HPDE6-E6E7 (cell line): ENCODE results near the gene MRI1.
"Not testable (repeated sequence)": the region's sequence is repeated elsewhere in the genome, so short reads cannot be mapped to it uniquely, and the experiment has no call there.

Experiments
- DNase-seq: peaks from one replicate; pipeline ENCODE4 v3.0.0; 2011; ENCODE audit warnings: missing footprints; ENCODE audit errors: extremely low spot score

The MRI1 gene

GRCh38 chr19:13764101-13764807, at the start of gene MRI1:
Gene MRI1, plus strand, starts transcription at chr19:13764522. Its CDS starts 67 bp downstream, at chr19:13764589.
- peak; percentile 34 for DNase-seq

- no peak for DNase-seq
Observed at GRCh38 chr19:13717194-13717643, 47.1 kb upstream of the MRI1 start.

GRCh38 chr19:13718733-13719132, 45.6 kb upstream of the MRI1 start:
- peak; percentile 25 for DNase-seq

- no peak for DNase-seq
Observed at GRCh38 chr19:13722146-13722545, 42.2 kb upstream of the MRI1 start.

GRCh38 chr19:13723206-13723605, 41.1 kb upstream of the MRI1 start:
- DNase-seq: no peak

GRCh38 chr19:13726323-13726722, 38.0 kb upstream of the MRI1 start:
- DNase-seq: no peak

GRCh38 chr19:13727798-13728197, 36.5 kb upstream of the MRI1 start:
- no peak for DNase-seq

- no peak for DNase-seq
Observed at GRCh38 chr19:13729859-13730258, 34.5 kb upstream of the MRI1 start.

GRCh38 chr19:13731147-13731964, 33.0 kb upstream of the MRI1 start:
- peak; percentile 95 for DNase-seq

- no peak for DNase-seq
Observed at GRCh38 chr19:13732337-13732736, 32.0 kb upstream of the MRI1 start.

GRCh38 chr19:13734751-13735150, 29.6 kb upstream of the MRI1 start:
- DNase-seq: no peak

- DNase-seq: no peak
Observed at GRCh38 chr19:13738073-13738472, 26.2 kb upstream of the MRI1 start.

GRCh38 chr19:13741893-13742292, 22.4 kb upstream of the MRI1 start:
- DNase-seq: no peak

GRCh38 chr19:13742756-13743155, 21.6 kb upstream of the MRI1 start:
- DNase-seq: peak; percentile 43

- no peak for DNase-seq
Observed at GRCh38 chr19:13744174-13744573, 20.1 kb upstream of the MRI1 start.

- no peak for DNase-seq
Observed at GRCh38 chr19:13747098-13747453, 17.2 kb upstream of the MRI1 start.

GRCh38 chr19:13748169-13748828, 16.0 kb upstream of the MRI1 start:
- DNase-seq: no peak

GRCh38 chr19:13751436-13751835, 12.9 kb upstream of the MRI1 start:
- no peak for DNase-seq

GRCh38 chr19:13753622-13754021, 10.7 kb upstream of the MRI1 start:
- not testable (repeated sequence) for DNase-seq

- DNase-seq: no peak
Observed at GRCh38 chr19:13756210-13756609, 8.1 kb upstream of the MRI1 start.

- DNase-seq: no peak
Observed at GRCh38 chr19:13757805-13758772, 6.2 kb upstream of the MRI1 start.
